ENCODE results near the gene RPUSD3. TPM values are rescaled to one million over a fixed set of nuclear protein-coding genes. Genes with fewer than 3 reads are reported as not detected.

Gene RPUSD3
- total RNA-seq, 4 donors from 2014 or later, result 29.7 to 43.1 (median 38.5) TPM

- Histone ChIP-seq H3K27ac (peak overlapping the region; percentile 94 to 98 (median 94)), H3K36me3 (peaks cover 0 to 41% (median 0%) of the 10 kb centered on the region in 3 donors), H3K4me3 (no peak overlapping the region), H3K9me3 (no peaks in the 10 kb centered on the region), H3K27me3 (no peaks in the 10 kb centered on the region), H3K4me1 (peaks cover 0 to 23% (median 0%) of the 10 kb centered on the region in 4 donors)
- peak in 2 of 3 donors; percentile 52 to 67 for DNase-seq
- TF ChIP-seq CTCF (IDR thresholded peaks at IDR 0.05) (peak in 4 of 6 experiments; percentile 14 to 25 (median 20)), POLR2A (IDR thresholded peaks at IDR 0.05) (no peak)
Measured at GRCh38 chr3:9808345-9809037, 35.3 kb downstream of the RPUSD3 start.

GRCh38 chr3:9807981-9808344, 35.8 kb downstream of the RPUSD3 start:
- Histone ChIP-seq H3K4me1 (peaks cover 0 to 23% (median 0%) of the 10 kb centered on the region in 4 donors), H3K36me3 (peaks cover 0 to 43% (median 0%) of the 10 kb centered on the region in 3 donors), H3K9me3 (no peaks in the 10 kb centered on the region), H3K27me3 (no peaks in the 10 kb centered on the region), H3K4me3 (no peak overlapping the region), H3K27ac (peak overlapping the region in 2 of 4 donors; percentile 94)
- no peak for TF ChIP-seq POLR2A (IDR thresholded peaks at IDR 0.05)
- no peak for TF ChIP-seq CTCF (IDR thresholded peaks at IDR 0.05)
- no peak for DNase-seq

- Histone ChIP-seq H3K27me3 (no peaks in the 10 kb centered on the region), H3K36me3 (peaks cover 0 to 47% (median 0%) of the 10 kb centered on the region in 3 donors), H3K27ac (no peak overlapping the region), H3K4me3 (no peak overlapping the region), H3K9me3 (no peaks in the 10 kb centered on the region), H3K4me1 (peaks cover 0 to 23% (median 0%) of the 10 kb centered on the region in 4 donors)
- TF ChIP-seq POLR2A (IDR thresholded peaks at IDR 0.05) (no peak), CTCF (IDR thresholded peaks at IDR 0.05) (no peak)
- no peak for DNase-seq
Measured at GRCh38 chr3:9806688-9807589, 36.9 kb downstream of the RPUSD3 start.

GRCh38 chr3:9806137-9806536, 37.7 kb downstream of the RPUSD3 start:
- Histone ChIP-seq H3K4me1 (peaks cover 0 to 22% (median 0%) of the 10 kb centered on the region in 4 donors), H3K36me3 (peaks cover 0 to 55% (median 0%) of the 10 kb centered on the region in 3 donors), H3K27ac (no peak overlapping the region)

More at GRCh38 chr3:9806137-9806536, 37.7 kb downstream of the RPUSD3 start:
- Histone ChIP-seq H3K9me3 (no peaks in the 10 kb centered on the region), H3K27me3 (no peaks in the 10 kb centered on the region), H3K4me3 (no peak overlapping the region)
- TF ChIP-seq CTCF (IDR thresholded peaks at IDR 0.05) (no peak), POLR2A (IDR thresholded peaks at IDR 0.05) (no peak)
- no peak for DNase-seq
